Panc1 (cell line): Measurements from ENCODE around the gene LAP3. TPM values are rescaled to one million over a fixed set of nuclear protein-coding genes. Genes with fewer than 3 reads are reported as not detected.

Experiments
- ATAC-seq: fragments of 200-7000 bp; cut with Tn5 transposase; 2 replicates; pipeline ENCODE4 v1.9.1; 2020; ENCODE audit warnings: mild to moderate bottlenecking, moderate library complexity
- BruUV-seq: library from RNA; stranded (reverse); fragments of 400-500 nt; replicated peaks from 2 replicates; lab custom pipeline; 2021; lab: Mats Ljungman, UMichigan
- CTCF ChIA-PET: fragments of 300-600 bp; sonication (Branson Sonifier 250); formaldehyde crosslinking; loops from one replicate; lab custom pipeline; 2022; ENCODE audit warnings: antibody characterized with exemption; lab: Charles Lee
- POLR2A ChIA-PET: fragments of 300-600 bp; sonication (Branson Sonifier 250); formaldehyde crosslinking; loops from one replicate; lab custom pipeline; 2022; ENCODE audit warnings: antibody characterized with exemption; lab: Charles Lee
- DNase-seq: peaks from one replicate; pipeline ENCODE4 v3.0.0-alpha.2; 2010; ENCODE audit warnings: low read depth, low spot score
- H3K27ac ChIP-seq: 2 replicates; pipeline ENCODE4 v1.5.1; 2011; ENCODE audit warnings: mild to moderate bottlenecking, low read length, inconsistent platforms
- H3K27me3 ChIP-seq: fragments of 200-500 bp; sonication (Bioruptor generic); 2 replicates; pipeline ENCODE4 v1.6.0; 2014; ENCODE audit warnings: low read length, inconsistent platforms; ENCODE audit not compliant: control insufficient read depth, insufficient read depth
- H3K36me3 ChIP-seq: fragments of 200-500 bp; sonication (Bioruptor generic); 2 replicates; pipeline ENCODE4 v1.5.1; 2014; ENCODE audit warnings: inconsistent platforms, mild to moderate bottlenecking, low read length, moderate library complexity; ENCODE audit not compliant: control insufficient read depth, insufficient read depth
- H3K4me1 ChIP-seq: 2 replicates; pipeline ENCODE4 v1.5.1; 2011; ENCODE audit warnings: inconsistent platforms, mild to moderate bottlenecking, low read length, moderate library complexity; ENCODE audit not compliant: control insufficient read depth, insufficient read depth
- H3K4me3 ChIP-seq, 2 experiments: 2 replicates each; pipeline ENCODE4 v1.5.1; 2011 to 2012; ENCODE audit warnings: low read depth in 2 of 2, low read length in 2 of 2, mild to moderate bottlenecking in 2 of 2, inconsistent platforms in 1 of 2, moderate library complexity in 1 of 2
- H3K9me3 ChIP-seq: fragments of 200-500 bp; sonication (Bioruptor generic); 2 replicates; pipeline ENCODE4 v1.5.1; 2014; ENCODE audit warnings: low read depth, mild to moderate bottlenecking, inconsistent platforms, low read length, moderate library complexity; ENCODE audit not compliant: control insufficient read depth, insufficient read depth
- POLR2AphosphoS5 ChIP-seq: IDR thresholded peaks from 2 replicates; pipeline ENCODE4 v1.6.1; 2012; ENCODE audit warnings: mild to moderate bottlenecking, low read depth, low read length, moderate library complexity
- REST ChIP-seq, 2 experiments: IDR thresholded peaks; 2 replicates each; pipeline ENCODE4 v1.6.1; 2011 to 2012; ENCODE audit warnings: low read depth in 2 of 2, control low read depth in 1 of 2, low read length in 1 of 2, mild to moderate bottlenecking in 1 of 2, moderate library complexity in 1 of 2; ENCODE audit not compliant: insufficient read depth in 1 of 2
- SIN3A ChIP-seq: IDR thresholded peaks from 2 replicates; pipeline ENCODE4 v1.6.1; 2012; ENCODE audit warnings: low read depth, mild to moderate bottlenecking, low read length, moderate library complexity, borderline replicate concordance; ENCODE audit not compliant: insufficient read depth
- TCF7L2 ChIP-seq: IDR thresholded peaks from 2 replicates; pipeline ENCODE4 v1.6.1; 2011; ENCODE audit warnings: mild to moderate bottlenecking, low read depth, low read length, inconsistent platforms
- in situ Hi-C: cut with HindIII; loops from 2 replicates; pipeline ENCODE4 v1.10.0; 2016; ENCODE audit warnings: low sequenced_read_pairs, low pct_unique_long_range_greater_than_20kb
- intact Hi-C: fragments of 100-400 bp; cut with micrococcal nuclease; formaldehyde crosslinking; loops from one replicate; pipeline ENCODE4 v1.10.0; 2022; ENCODE audit not compliant: unreplicated experiment
- total RNA-seq: library from RNA; stranded (reverse); gene quantifications from one replicate; pipeline ENCODE4 v1.2.1, GENCODE V29; 2021; ENCODE audit not compliant: unreplicated experiment
- TF ChIP-seq, protein P1 (sequence below): fragments of 450-650 bp; IDR thresholded peaks from 2 replicates; pipeline ENCODE4 v1.5.1; 2017; ENCODE audit warnings: mild to moderate bottlenecking

LAP3 gene
- total RNA-seq, 1 experiment from 2014 or later: 51.4 TPM

- POLR2A ChIA-PET: no interaction called here
- Histone ChIP-seq H3K27ac (no peak overlapping the region), H3K27me3 (no peaks in the 10 kb centered on the region), H3K9me3 (no peaks in the 10 kb centered on the region), H3K36me3 (no peaks in the 10 kb centered on the region), H3K4me1 (no peaks in the 10 kb centered on the region), H3K4me3 (no peak overlapping the region)
- CTCF ChIA-PET: no interaction called here
- intact Hi-C loops: loop anchor here (5.0 to 10.0 kb wide), 3 partner anchors 87 to 1049 kb away; no protein-coding TSS in a partner anchor
- ATAC-seq: no peak
- DNase-seq: no peak
- BruUV-seq: no TSS peak
- in situ Hi-C loops: no loop called here
- no peak for TF ChIP-seq POLR2AphosphoS5
- TF ChIP-seq TCF7L2: no peak
- TF ChIP-seq, protein P1, sequence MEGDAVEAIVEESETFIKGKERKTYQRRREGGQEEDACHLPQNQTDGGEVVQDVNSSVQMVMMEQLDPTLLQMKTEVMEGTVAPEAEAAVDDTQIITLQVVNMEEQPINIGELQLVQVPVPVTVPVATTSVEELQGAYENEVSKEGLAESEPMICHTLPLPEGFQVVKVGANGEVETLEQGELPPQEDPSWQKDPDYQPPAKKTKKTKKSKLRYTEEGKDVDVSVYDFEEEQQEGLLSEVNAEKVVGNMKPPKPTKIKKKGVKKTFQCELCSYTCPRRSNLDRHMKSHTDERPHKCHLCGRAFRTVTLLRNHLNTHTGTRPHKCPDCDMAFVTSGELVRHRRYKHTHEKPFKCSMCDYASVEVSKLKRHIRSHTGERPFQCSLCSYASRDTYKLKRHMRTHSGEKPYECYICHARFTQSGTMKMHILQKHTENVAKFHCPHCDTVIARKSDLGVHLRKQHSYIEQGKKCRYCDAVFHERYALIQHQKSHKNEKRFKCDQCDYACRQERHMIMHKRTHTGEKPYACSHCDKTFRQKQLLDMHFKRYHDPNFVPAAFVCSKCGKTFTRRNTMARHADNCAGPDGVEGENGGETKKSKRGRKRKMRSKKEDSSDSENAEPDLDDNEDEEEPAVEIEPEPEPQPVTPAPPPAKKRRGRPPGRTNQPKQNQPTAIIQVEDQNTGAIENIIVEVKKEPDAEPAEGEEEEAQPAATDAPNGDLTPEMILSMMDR: no peak
- no peak for TF ChIP-seq SIN3A
- no peak for TF ChIP-seq REST (IDR thresholded peaks at IDR 0.05; ENCODE audit: insufficient read depth in 1 of 2, low read depth in 2 of 2, low read length in 1 of 2)
These were observed 31.4 kb upstream of the LAP3 start for GRCh38 chr4:17545374-17546140.

GRCh38 chr4:17546222-17546621, 30.8 kb upstream of the LAP3 start:
- no peaks in the 10 kb centered on the region for H3K4me1 ChIP-seq
- CTCF ChIA-PET: interaction anchor here (0.6 to 0.7 kb wide), 2 partner anchors 12 to 13 kb away, joined by 3 to 12 read pairs; no protein-coding TSS in a partner anchor
- no peaks in the 10 kb centered on the region for H3K9me3 ChIP-seq
- TF ChIP-seq, protein P1: no peak
- no peak for TF ChIP-seq TCF7L2
- no peak for TF ChIP-seq SIN3A
- TF ChIP-seq REST (IDR thresholded peaks at IDR 0.05; ENCODE audit: insufficient read depth in 1 of 2, low read depth in 2 of 2, low read length in 1 of 2): no peak
- no peak for TF ChIP-seq POLR2AphosphoS5
- no peak for DNase-seq
- in situ Hi-C loops (no loop called here), intact Hi-C loops (loop anchor here (5.0 to 10.0 kb wide), 3 partner anchors 86 to 1049 kb away; no protein-coding TSS in a partner anchor)
- POLR2A ChIA-PET: no interaction called here
- BruUV-seq: no TSS peak
- H3K27me3 ChIP-seq: no peaks in the 10 kb centered on the region
- H3K36me3 ChIP-seq: no peaks in the 10 kb centered on the region
- no peak overlapping the region for H3K4me3 ChIP-seq
- no peak for ATAC-seq
- no peak overlapping the region for H3K27ac ChIP-seq
